Measurements from ENCODE around the gene NRAP.

The NRAP gene

GRCh38 chr10:113639966-113640365 lies 23.9 kb downstream of the NRAP start:
- no peak for DNase-seq

GRCh38 chr10:113631684-113632367 lies 32.0 kb downstream of the NRAP start:
- no peak for DNase-seq

GRCh38 chr10:113630929-113631533 lies 32.8 kb downstream of the NRAP start:
- no peak for DNase-seq

- no peak for DNase-seq
Measured at GRCh38 chr10:113628607-113629153, 35.2 kb downstream of the NRAP start.

- no peak for DNase-seq
Measured at GRCh38 chr10:113627836-113628235, 36.0 kb downstream of the NRAP start.

- DNase-seq, result no peak
Measured at GRCh38 chr10:113626809-113627355, 37.0 kb downstream of the NRAP start.

- DNase-seq, result no peak
Measured at GRCh38 chr10:113625461-113626186, 38.2 kb downstream of the NRAP start.

GRCh38 chr10:113622831-113623230 lies 41.0 kb downstream of the NRAP start:
- no peak for DNase-seq

GRCh38 chr10:113621799-113622198 lies 42.0 kb downstream of the NRAP start:
- DNase-seq, result no peak

GRCh38 chr10:113620936-113621335 lies 42.9 kb downstream of the NRAP start:
- DNase-seq, result no peak

GRCh38 chr10:113620511-113620910 lies 43.3 kb downstream of the NRAP start:
- DNase-seq, result no peak

GRCh38 chr10:113619401-113619800 lies 44.4 kb downstream of the NRAP start:
- no peak for DNase-seq

- DNase-seq, result no peak
Measured at GRCh38 chr10:113618338-113618737, 45.5 kb downstream of the NRAP start.

GRCh38 chr10:113617086-113617485 lies 46.8 kb downstream of the NRAP start:
- no peak for DNase-seq

- DNase-seq, result no peak
Measured at GRCh38 chr10:113616244-113617074, 47.4 kb downstream of the NRAP start.

GRCh38 chr10:113613977-113614690 lies 49.7 kb downstream of the NRAP start:
- no peak for DNase-seq

GRCh38 chr10:113613427-113613826 lies 50.4 kb downstream of the NRAP start:
- no peak for DNase-seq

GRCh38 chr10:113612154-113612553 lies 51.7 kb downstream of the NRAP start:
- DNase-seq, result no peak

- DNase-seq, result no peak
Measured at GRCh38 chr10:113610631-113611601, 52.9 kb downstream of the NRAP start.

GRCh38 chr10:113609704-113610108 lies 54.1 kb downstream of the NRAP start:
- no peak for DNase-seq
